ENCODE data around the gene GBA3.

DNA sequence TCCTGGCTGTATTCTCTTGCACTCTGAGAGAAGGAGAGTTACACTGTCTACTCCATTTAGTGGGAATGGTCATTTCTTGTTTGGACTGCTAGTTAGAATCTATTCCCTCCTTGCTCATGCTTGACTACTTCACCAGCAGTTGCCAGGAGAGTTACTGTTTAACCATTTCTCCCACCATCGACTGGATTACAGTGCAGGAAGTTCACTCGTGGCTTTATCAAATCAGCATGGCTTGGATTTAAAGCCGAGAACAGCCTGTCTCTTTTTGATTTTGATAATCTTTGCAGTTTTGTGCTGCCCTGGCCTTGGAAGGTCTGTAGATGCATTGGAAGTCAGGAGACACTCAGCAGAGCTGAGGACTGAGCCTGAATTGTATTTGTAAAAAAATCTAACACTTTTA lies 3.2 kb downstream of the GBA3 start:
- TF ChIP-seq, protein P1, sequence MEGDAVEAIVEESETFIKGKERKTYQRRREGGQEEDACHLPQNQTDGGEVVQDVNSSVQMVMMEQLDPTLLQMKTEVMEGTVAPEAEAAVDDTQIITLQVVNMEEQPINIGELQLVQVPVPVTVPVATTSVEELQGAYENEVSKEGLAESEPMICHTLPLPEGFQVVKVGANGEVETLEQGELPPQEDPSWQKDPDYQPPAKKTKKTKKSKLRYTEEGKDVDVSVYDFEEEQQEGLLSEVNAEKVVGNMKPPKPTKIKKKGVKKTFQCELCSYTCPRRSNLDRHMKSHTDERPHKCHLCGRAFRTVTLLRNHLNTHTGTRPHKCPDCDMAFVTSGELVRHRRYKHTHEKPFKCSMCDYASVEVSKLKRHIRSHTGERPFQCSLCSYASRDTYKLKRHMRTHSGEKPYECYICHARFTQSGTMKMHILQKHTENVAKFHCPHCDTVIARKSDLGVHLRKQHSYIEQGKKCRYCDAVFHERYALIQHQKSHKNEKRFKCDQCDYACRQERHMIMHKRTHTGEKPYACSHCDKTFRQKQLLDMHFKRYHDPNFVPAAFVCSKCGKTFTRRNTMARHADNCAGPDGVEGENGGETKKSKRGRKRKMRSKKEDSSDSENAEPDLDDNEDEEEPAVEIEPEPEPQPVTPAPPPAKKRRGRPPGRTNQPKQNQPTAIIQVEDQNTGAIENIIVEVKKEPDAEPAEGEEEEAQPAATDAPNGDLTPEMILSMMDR (IDR thresholded peaks at IDR 0.05; ENCODE audit: poor library complexity, severe bottlenecking), result no peak
- TF ChIP-seq EZH2 (IDR thresholded peaks at IDR 0.05; ENCODE audit: borderline replicate concordance, insufficient read depth, low read length, poor library complexity, severe bottlenecking) (no peak), SMC3 (conservative IDR thresholded peaks at IDR 0.05; ENCODE audit: poor library complexity) (no peak), TAF1 (IDR thresholded peaks at IDR 0.05; ENCODE audit: low read depth) (no peak)
